Smooth muscle cell (in vitro differentiated cells): ENCODE results near the gene WAPL. TPM values are rescaled to one million over a fixed set of nuclear protein-coding genes. Genes with fewer than 3 reads are reported as not detected.

Experiments used
- DNase-seq: peaks from one replicate; lab custom pipeline; 2025; ENCODE audit not compliant: unreplicated experiment; lab: John Stamatoyannopoulos, UW
- H2AFZ ChIP-seq: fragments of 200-600 bp; sonication (generic); 2 replicates; pipeline ENCODE4 v1.6.0; 2016; ENCODE audit warnings: antibody characterized with exemption, low read depth, mild to moderate bottlenecking
- H3F3A ChIP-seq: fragments of 200-600 bp; sonication (generic); 2 replicates; pipeline ENCODE4 v1.6.0; 2017; ENCODE audit warnings: antibody characterized with exemption, low read depth
- H3K27ac ChIP-seq: fragments of 200-600 bp; sonication (generic); 2 replicates; pipeline ENCODE4 v1.5.1; 2016; ENCODE audit warnings: low read depth, mild to moderate bottlenecking
- H3K27me3 ChIP-seq: fragments of 200-600 bp; sonication (generic); 2 replicates; pipeline ENCODE4 v1.6.1; 2016; ENCODE audit warnings: low read depth, mild to moderate bottlenecking
- H3K36me3 ChIP-seq: fragments of 200-600 bp; sonication (generic); 2 replicates; pipeline ENCODE4 v1.5.1; 2016; ENCODE audit warnings: low read depth
- H3K4me1 ChIP-seq: fragments of 200-600 bp; sonication (generic); 2 replicates; pipeline ENCODE4 v1.5.1; 2016; ENCODE audit warnings: low read depth
- H3K4me2 ChIP-seq: fragments of 200-600 bp; sonication (generic); 2 replicates; pipeline ENCODE4 v1.6.0; 2016; ENCODE audit warnings: mild to moderate bottlenecking
- H3K4me3 ChIP-seq: fragments of 200-600 bp; sonication (generic); 2 replicates; pipeline ENCODE4 v1.5.1; 2016; ENCODE audit warnings: mild to moderate bottlenecking
- H3K79me2 ChIP-seq: fragments of 200-600 bp; sonication (generic); 2 replicates; pipeline ENCODE4 v1.6.0; 2016; ENCODE audit warnings: low read depth, mild to moderate bottlenecking
- H3K9ac ChIP-seq: fragments of 200-600 bp; sonication (generic); 2 replicates; pipeline ENCODE4 v1.6.0; 2016; ENCODE audit warnings: low read depth
- H3K9me3 ChIP-seq: fragments of 200-600 bp; sonication (generic); replicated peaks from 2 replicates; pipeline ENCODE4 v1.5.1; 2016; ENCODE audit warnings: low read depth
- H4K20me1 ChIP-seq: fragments of 200-600 bp; sonication (generic); 2 replicates; pipeline ENCODE4 v1.6.0; 2016; ENCODE audit warnings: low read depth
- CTCF ChIP-seq: fragments of 200-600 bp; sonication (generic); IDR thresholded peaks from 2 replicates; pipeline ENCODE4 v1.5.1; 2017; ENCODE audit warnings: borderline replicate concordance, mild to moderate bottlenecking, antibody characterized with exemption; ENCODE audit not compliant: insufficient read depth, poor library complexity, severe bottlenecking
- WGBS: methylation state at CpG from one replicate; pipeline ENCODE4 v1.1.7; 2016; ENCODE audit warnings: low lambda C conversion rate; 5-methylcytosine and 5-hydroxymethylcytosine counted together
- polyA plus RNA-seq: library from polyadenylated mRNA; unstranded; fragments of >200 nt; fragmentation: Nextera tagmentation; extraction: Ambion mirVana; gene quantifications from 2 replicates; pipeline ENCODE4 v1.2.1, GENCODE V29; 2016
- total RNA-seq: library from RNA; depleted of rRNA; stranded (reverse); fragments of >200 nt; gene quantifications from 2 replicates; pipeline ENCODE4 v1.2.3, GENCODE V29; 2014

The WAPL gene
- total and polyA plus RNA-seq, 2 experiments from 2014 or later, result 14.0 to 30.5 TPM

GRCh38 chr10:86399514-86399878 is 122.1 kb downstream of the WAPL start:
- no peak overlapping the region for H3K9ac ChIP-seq
- H3K36me3 ChIP-seq, result no peaks in the 10 kb centered on the region
- peak overlapping the region; percentile 72 for H3K27ac ChIP-seq
- H3F3A ChIP-seq, result peaks cover 4% of the 10 kb centered on the region
- peak overlapping the region; percentile 81 for H3K4me2 ChIP-seq
- H3K79me2 ChIP-seq, result no peaks in the 10 kb centered on the region
- peaks cover 12% of the 10 kb centered on the region for H3K4me1 ChIP-seq
- no peak for TF ChIP-seq CTCF
- WGBS, result 38% methylated on average over 9 of the region's 9 CpGs
- peaks cover 17% of the 10 kb centered on the region for H3K27me3 ChIP-seq
- DNase-seq, result no peak
- no peaks in the 10 kb centered on the region for H3K9me3 ChIP-seq
- no peak overlapping the region for H3K4me3 ChIP-seq
- H4K20me1 ChIP-seq, result no peaks in the 10 kb centered on the region
- no peak overlapping the region for H2AFZ ChIP-seq

- Histone ChIP-seq H3K79me2 (no peaks in the 10 kb centered on the region), H4K20me1 (no peaks in the 10 kb centered on the region), H3K27me3 (peaks cover 17% of the 10 kb centered on the region), H3K36me3 (no peaks in the 10 kb centered on the region), H3F3A (peaks cover 4% of the 10 kb centered on the region), H3K4me2 (no peak overlapping the region), H3K9ac (no peak overlapping the region), H2AFZ (no peak overlapping the region), H3K9me3 (no peaks in the 10 kb centered on the region), H3K4me1 (peaks cover 12% of the 10 kb centered on the region), H3K4me3 (no peak overlapping the region), H3K27ac (no peak overlapping the region)
- WGBS, result 77% methylated on average over 7 of the region's 7 CpGs
- no peak for DNase-seq
- no peak for TF ChIP-seq CTCF
These were observed 124.5 kb downstream of the WAPL start for GRCh38 chr10:86397120-86397519.

DNA sequence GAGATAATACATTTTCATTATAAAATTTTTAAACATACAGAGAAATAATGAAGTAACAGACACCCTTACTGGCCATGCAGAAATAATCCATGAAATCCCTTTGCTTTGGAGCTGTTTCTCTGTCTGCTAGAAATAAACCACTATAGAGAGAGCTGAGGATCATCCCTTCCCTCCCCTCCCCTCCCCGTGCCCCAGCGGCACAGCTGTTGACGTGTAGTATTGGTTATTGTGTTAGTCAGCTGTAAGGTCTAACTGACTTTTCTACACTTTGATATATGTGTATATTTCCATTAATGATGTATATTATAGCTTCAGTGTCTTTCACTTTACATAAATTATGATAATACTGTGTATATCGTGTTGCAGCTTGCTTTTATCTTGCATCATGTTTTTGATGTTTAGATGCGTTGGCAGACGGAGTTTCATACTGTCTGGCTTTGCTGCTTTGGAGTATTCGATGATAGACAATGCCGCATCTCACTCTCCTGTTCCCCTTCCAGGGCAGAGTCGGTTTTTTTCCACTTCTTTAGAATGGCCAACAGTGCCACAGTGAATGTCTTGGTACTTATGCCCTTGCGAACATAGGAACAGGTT is 127.6 kb downstream of the WAPL start:
- Histone ChIP-seq H3K9me3 (no peaks in the 10 kb centered on the region), H3K4me2 (no peak overlapping the region), H3K4me1 (no peaks in the 10 kb centered on the region), H3K79me2 (no peaks in the 10 kb centered on the region), H3K4me3 (no peak overlapping the region), H3K27ac (no peak overlapping the region), H4K20me1 (no peaks in the 10 kb centered on the region), H2AFZ (no peak overlapping the region), H3F3A (no peaks in the 10 kb centered on the region), H3K27me3 (peaks cover 42% of the 10 kb centered on the region), H3K36me3 (no peaks in the 10 kb centered on the region), H3K9ac (no peak overlapping the region)
- WGBS, result 78% methylated on average over 10 of the region's 10 CpGs
- DNase-seq, result no peak
- TF ChIP-seq CTCF, result no peak

GRCh38 chr10:86393362-86393761 is 128.2 kb downstream of the WAPL start:
- Histone ChIP-seq H3K4me1 (no peaks in the 10 kb centered on the region), H3F3A (no peaks in the 10 kb centered on the region), H3K4me2 (no peak overlapping the region), H3K9ac (no peak overlapping the region), H3K4me3 (no peak overlapping the region), H3K36me3 (no peaks in the 10 kb centered on the region), H4K20me1 (no peaks in the 10 kb centered on the region), H3K27ac (no peak overlapping the region), H2AFZ (no peak overlapping the region), H3K27me3 (peaks cover 43% of the 10 kb centered on the region), H3K79me2 (no peaks in the 10 kb centered on the region), H3K9me3 (no peaks in the 10 kb centered on the region)
- 89% methylated on average over 9 of the region's 9 CpGs for WGBS
- TF ChIP-seq CTCF, result no peak
- no peak for DNase-seq
